ENCODE measurements around the gene GLT8D2. TPM values are rescaled to one million over a fixed set of nuclear protein-coding genes. Genes with fewer than 3 reads are reported as not detected.
A peak's percentile ranks its signal among the peaks of the same experiment; 100 is the strongest.

GLT8D2 gene
- total and polyA plus RNA-seq, 2 of the 13 experiments (the other 11 are each of a cell fraction or from before 2014, with no cell fraction given) = not detected

DNA sequence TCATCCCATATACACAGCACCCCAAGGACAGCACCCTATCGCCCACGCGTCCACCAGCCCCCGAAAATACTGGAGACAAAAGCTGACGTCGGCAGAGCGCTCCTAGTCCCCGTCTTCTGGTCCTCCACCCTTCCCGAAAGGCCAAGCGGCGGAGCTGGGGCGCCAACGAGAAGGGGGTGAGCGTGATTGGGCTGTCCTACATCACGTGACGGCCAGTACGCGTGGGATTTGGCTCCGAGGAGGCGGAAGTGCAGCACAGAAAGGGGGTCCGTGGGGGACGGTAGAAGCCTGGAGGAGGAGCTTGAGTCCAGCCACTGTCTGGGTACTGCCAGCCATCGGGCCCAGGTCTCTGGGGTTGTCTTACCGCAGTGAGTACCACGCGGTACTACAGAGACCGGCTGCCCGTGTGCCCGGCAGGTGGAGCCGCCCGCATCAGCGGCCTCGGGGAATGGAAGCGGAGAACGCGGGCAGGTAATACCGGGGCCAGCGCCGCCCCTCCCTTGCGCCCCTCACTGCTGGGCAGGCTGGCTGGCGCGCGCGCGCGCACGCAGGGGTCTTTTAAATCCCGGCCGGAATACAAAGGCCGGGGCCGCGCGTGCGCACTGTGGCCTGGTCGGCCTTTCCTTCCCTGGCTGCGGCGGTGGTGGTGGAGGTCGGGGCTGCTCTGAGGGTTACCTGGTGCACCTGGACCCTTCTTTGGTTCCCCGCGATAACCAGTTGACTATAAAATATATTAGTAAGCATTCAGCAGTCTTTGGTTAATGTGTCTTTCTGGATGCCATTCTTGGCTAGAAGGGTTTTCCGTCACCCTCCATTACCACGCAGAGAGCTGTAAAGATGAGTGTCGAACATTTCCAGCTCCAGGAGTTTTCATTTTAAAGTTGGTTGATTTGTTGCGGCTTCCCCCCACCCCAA is 84.1 kb downstream of the GLT8D2 start, which contains the start of gene TDG (continued):
- TF ChIP-seq, protein P1, sequence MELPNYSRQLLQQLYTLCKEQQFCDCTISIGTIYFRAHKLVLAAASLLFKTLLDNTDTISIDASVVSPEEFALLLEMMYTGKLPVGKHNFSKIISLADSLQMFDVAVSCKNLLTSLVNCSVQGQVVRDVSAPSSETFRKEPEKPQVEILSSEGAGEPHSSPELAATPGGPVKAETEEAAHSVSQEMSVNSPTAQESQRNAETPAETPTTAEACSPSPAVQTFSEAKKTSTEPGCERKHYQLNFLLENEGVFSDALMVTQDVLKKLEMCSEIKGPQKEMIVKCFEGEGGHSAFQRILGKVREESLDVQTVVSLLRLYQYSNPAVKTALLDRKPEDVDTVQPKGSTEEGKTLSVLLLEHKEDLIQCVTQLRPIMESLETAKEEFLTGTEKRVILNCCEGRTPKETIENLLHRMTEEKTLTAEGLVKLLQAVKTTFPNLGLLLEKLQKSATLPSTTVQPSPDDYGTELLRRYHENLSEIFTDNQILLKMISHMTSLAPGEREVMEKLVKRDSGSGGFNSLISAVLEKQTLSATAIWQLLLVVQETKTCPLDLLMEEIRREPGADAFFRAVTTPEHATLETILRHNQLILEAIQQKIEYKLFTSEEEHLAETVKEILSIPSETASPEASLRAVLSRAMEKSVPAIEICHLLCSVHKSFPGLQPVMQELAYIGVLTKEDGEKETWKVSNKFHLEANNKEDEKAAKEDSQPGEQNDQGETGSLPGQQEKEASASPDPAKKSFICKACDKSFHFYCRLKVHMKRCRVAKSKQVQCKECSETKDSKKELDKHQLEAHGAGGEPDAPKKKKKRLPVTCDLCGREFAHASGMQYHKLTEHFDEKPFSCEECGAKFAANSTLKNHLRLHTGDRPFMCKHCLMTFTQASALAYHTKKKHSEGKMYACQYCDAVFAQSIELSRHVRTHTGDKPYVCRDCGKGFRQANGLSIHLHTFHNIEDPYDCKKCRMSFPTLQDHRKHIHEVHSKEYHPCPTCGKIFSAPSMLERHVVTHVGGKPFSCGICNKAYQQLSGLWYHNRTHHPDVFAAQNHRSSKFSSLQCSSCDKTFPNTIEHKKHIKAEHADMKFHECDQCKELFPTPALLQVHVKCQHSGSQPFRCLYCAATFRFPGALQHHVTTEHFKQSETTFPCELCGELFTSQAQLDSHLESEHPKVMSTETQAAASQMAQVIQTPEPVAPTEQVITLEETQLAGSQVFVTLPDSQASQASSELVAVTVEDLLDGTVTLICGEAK (IDR thresholded peaks at IDR 0.05) = peak; percentile 66
- TF ChIP-seq, protein P1 (CRISPR knock-in tag; IDR thresholded peaks at IDR 0.05) = peak; percentile 42; the same call in 1 of the 2 replicates
- TF ChIP-seq ZMYM3 (CRISPR knock-in tag; IDR thresholded peaks at IDR 0.05) = 0 out of 2 replicates have a peak, but pooled peaks have one; percentile 12
- no peak for TF ChIP-seq PRMT3 (CRISPR knock-in tag; IDR thresholded peaks at IDR 0.05; ENCODE audit: borderline replicate concordance, low read depth)
- peak; percentile 87 for TF ChIP-seq SALL2 (CRISPR knock-in tag; IDR thresholded peaks at IDR 0.05)
- TF ChIP-seq, protein P2, sequence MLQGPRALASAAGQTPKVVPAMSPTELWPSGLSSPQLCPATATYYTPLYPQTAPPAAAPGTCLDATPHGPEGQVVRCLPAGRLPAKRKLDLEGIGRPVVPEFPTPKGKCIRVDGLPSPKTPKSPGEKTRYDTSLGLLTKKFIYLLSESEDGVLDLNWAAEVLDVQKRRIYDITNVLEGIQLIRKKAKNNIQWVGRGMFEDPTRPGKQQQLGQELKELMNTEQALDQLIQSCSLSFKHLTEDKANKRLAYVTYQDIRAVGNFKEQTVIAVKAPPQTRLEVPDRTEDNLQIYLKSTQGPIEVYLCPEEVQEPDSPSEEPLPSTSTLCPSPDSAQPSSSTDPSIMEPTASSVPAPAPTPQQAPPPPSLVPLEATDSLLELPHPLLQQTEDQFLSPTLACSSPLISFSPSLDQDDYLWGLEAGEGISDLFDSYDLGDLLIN (CRISPR knock-in tag; IDR thresholded peaks at IDR 0.05; ENCODE audit: borderline replicate concordance) = no peak
- TF ChIP-seq ZBTB3 (CRISPR knock-in tag; IDR thresholded peaks at IDR 0.05; ENCODE audit: borderline replicate concordance, low read depth) = no peak
- TF ChIP-seq, protein P3, sequence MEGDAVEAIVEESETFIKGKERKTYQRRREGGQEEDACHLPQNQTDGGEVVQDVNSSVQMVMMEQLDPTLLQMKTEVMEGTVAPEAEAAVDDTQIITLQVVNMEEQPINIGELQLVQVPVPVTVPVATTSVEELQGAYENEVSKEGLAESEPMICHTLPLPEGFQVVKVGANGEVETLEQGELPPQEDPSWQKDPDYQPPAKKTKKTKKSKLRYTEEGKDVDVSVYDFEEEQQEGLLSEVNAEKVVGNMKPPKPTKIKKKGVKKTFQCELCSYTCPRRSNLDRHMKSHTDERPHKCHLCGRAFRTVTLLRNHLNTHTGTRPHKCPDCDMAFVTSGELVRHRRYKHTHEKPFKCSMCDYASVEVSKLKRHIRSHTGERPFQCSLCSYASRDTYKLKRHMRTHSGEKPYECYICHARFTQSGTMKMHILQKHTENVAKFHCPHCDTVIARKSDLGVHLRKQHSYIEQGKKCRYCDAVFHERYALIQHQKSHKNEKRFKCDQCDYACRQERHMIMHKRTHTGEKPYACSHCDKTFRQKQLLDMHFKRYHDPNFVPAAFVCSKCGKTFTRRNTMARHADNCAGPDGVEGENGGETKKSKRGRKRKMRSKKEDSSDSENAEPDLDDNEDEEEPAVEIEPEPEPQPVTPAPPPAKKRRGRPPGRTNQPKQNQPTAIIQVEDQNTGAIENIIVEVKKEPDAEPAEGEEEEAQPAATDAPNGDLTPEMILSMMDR (CRISPR knock-in tag; IDR thresholded peaks at IDR 0.05) = peak; percentile 48; the same call in 1 of the 2 replicates
- TF ChIP-seq, protein P4, sequence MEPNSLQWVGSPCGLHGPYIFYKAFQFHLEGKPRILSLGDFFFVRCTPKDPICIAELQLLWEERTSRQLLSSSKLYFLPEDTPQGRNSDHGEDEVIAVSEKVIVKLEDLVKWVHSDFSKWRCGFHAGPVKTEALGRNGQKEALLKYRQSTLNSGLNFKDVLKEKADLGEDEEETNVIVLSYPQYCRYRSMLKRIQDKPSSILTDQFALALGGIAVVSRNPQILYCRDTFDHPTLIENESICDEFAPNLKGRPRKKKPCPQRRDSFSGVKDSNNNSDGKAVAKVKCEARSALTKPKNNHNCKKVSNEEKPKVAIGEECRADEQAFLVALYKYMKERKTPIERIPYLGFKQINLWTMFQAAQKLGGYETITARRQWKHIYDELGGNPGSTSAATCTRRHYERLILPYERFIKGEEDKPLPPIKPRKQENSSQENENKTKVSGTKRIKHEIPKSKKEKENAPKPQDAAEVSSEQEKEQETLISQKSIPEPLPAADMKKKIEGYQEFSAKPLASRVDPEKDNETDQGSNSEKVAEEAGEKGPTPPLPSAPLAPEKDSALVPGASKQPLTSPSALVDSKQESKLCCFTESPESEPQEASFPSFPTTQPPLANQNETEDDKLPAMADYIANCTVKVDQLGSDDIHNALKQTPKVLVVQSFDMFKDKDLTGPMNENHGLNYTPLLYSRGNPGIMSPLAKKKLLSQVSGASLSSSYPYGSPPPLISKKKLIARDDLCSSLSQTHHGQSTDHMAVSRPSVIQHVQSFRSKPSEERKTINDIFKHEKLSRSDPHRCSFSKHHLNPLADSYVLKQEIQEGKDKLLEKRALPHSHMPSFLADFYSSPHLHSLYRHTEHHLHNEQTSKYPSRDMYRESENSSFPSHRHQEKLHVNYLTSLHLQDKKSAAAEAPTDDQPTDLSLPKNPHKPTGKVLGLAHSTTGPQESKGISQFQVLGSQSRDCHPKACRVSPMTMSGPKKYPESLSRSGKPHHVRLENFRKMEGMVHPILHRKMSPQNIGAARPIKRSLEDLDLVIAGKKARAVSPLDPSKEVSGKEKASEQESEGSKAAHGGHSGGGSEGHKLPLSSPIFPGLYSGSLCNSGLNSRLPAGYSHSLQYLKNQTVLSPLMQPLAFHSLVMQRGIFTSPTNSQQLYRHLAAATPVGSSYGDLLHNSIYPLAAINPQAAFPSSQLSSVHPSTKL (CRISPR knock-in tag; IDR thresholded peaks at IDR 0.05) = peak; percentile 61
- TF ChIP-seq ZNF547 (CRISPR knock-in tag; IDR thresholded peaks at IDR 0.05) = peak; percentile 94
- peak; percentile 97 for TF ChIP-seq GATAD1 (CRISPR knock-in tag; IDR thresholded peaks at IDR 0.05)
